Measurements from ENCODE around the gene AMER3. TPM values are rescaled to one million over a fixed set of nuclear protein-coding genes. Genes with fewer than 3 reads are reported as not detected.
"Not testable (repeated sequence)": the region's sequence is repeated elsewhere in the genome, so short reads cannot be mapped to it uniquely, and the experiment has no call there.

The AMER3 gene, protein sequence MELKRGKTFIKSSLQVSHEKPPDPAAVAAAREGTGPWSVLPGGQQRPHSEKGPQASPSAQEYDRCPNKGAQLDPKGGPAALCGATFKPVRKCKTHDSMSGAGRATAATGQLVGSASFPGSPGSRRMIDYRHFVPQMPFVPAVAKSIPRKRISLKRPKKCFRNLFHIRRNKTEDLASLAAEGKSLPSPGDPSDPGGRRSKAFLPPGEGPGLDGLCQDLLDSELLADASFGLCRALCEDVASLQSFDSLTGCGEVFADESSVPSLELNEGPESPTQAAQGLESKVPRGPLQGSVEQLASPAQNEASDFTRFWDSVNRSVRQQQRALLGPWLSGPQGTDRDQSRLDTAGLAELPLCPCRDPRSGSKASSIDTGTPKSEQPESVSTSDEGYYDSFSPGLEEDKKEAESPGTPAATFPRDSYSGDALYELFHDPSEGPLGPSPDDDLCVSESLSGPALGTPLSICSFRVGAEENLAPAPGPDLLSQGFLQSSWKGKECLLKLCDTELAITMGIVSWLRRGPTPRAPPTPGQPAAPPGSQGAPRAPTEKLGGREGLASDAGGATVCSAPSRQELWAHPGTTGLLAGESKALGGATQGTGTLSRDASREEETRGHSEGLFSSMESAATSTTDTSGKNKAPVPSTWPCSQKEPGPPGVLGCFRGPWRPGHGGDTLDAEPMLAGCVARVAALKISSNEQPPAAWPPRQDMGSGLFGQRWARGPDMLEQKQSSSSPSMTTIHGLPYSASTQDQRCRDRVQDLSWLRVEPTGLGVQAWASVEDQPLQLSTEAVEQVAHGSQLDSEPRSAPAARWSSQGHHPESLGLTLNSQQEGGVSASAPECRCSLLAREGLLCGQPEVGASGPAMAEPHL
- total RNA-seq = not detected

DNA sequence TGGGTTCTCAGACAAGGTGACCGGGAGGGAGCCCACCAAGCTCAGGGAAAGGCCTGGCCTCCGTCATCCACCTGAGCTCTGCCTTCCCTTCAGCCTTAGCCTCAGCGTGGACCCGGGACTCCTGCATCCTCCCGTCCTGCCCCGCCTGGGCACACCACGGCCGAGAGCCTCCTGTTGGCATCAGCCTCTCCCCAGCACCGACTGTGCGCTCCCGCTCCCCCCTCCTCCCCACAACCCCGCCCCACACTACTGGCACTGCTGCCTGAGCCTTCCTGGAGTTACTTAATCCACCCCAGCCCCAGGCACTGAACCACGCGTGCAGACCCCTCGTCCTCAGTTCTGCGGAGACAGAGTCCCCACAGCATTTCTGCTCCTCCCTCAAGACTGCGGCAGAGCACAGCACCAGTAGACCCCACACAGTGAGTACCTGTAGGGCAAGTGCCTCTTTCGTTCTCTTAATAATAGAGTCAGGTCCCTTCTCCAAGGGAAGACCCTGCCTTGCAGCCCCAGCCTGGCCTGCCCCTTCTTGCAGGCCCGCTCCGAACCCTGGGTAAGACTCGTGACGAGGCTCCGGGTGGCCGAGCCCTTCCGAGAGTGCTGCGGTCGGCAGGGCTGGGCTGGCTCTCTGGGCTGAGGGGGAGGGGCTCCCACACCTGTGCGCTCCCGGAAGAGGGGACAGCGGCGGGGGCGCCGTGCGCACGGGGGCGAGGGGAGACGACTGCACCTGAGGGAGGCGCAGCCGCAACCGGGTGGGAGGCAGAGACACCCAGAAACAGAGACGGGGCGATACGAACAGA is at the start of gene AMER3:
Gene AMER3, plus strand, starts transcription at position 285 of the 797 bp plus-strand sequence. CDS start 6,533 bp downstream, outside the sequence.
- Mint-ChIP-seq H3K4me3 (no peak within 1 kb of the TSS), H3K36me3 (ENCODE audit: low read depth) (no peaks in the 10 kb centered on the region), H3K4me1 (no peaks in the 10 kb centered on the region), H3K27ac (no peak within 1 kb of the TSS), H3K9me3 (no peaks in the 10 kb centered on the region), H3K27me3 (peaks cover 49% of the 10 kb centered on the region)
- no peak for ATAC-seq (replicated peaks)

DNA sequence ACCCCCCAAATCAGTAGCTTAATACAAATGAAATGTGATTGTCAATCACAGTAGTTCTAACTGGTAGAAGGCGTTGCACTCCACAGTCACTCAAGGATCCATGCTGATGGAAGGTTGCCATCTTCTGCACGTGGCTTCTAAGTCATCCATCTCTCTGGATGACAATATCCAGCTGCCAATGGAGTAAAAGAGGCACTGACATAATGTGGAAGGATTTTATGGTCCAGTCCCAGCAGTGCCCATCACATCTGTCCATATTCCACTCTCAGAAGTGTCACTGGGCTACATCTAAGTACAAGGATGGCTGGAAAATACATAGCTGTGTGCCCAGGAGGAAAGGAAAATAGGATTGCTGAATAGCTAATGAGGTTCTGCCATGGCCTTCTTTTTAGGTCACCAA is 40.5 kb upstream of the AMER3 start:
- not testable (repeated sequence) for H3K9me3 Mint-ChIP-seq; H3K4me3 Mint-ChIP-seq; H3K36me3 Mint-ChIP-seq (ENCODE audit: low read depth); H3K27ac Mint-ChIP-seq; H3K27me3 Mint-ChIP-seq; ATAC-seq (replicated peaks); H3K4me1 Mint-ChIP-seq

DNA sequence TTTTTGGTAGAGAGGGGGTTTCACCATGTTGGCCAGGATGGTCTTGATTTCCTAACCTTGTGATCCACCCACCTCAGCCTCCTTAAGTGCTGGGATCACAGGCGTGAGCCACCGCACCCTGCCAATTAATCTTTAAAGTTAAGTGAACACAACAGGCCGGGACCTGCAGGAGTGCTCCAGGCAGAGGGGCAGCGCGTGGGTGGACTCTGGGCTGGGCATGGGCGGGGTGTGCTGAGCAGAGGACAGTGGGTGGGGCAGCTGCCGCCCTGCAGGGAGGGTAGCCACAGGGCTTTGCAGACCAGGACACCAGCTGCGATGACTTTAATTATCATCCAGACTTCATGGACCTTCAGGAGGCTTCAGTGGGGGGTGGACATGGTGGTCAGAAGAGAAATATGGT is 35.3 kb upstream of the AMER3 start:
- ATAC-seq (replicated peaks) = no peak
- Mint-ChIP-seq H3K27me3 (peaks cover 6% of the 10 kb centered on the region), H3K27ac (no peak overlapping the region), H3K4me3 (no peak overlapping the region), H3K36me3 (ENCODE audit: low read depth) (no peaks in the 10 kb centered on the region), H3K4me1 (no peaks in the 10 kb centered on the region), H3K9me3 (no peaks in the 10 kb centered on the region)

DNA sequence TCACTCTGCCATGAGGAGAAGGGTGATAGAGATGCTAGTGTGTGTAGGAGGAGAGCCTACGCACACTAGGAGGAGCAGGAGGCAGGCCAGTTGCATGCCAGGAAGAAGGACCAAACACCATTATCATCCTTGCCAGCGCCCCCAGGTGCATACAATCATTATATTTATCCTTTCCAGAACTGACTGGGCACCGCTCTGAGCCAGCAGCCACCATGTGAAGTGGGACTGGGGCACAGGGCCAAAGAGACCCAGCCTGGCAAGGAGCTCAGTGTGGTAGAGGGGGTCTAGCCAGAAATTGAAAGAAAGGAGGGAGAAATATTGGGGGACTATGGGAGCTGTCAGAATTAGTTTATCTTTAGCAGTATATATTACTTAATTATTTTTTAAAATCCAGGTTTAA is 34.8 kb upstream of the AMER3 start:
- Mint-ChIP-seq H3K9me3 (no peaks in the 10 kb centered on the region), H3K4me3 (no peak overlapping the region), H3K27me3 (peaks cover 6% of the 10 kb centered on the region), H3K36me3 (ENCODE audit: low read depth) (no peaks in the 10 kb centered on the region), H3K27ac (no peak overlapping the region), H3K4me1 (no peaks in the 10 kb centered on the region)
- ATAC-seq (replicated peaks) = no peak

DNA sequence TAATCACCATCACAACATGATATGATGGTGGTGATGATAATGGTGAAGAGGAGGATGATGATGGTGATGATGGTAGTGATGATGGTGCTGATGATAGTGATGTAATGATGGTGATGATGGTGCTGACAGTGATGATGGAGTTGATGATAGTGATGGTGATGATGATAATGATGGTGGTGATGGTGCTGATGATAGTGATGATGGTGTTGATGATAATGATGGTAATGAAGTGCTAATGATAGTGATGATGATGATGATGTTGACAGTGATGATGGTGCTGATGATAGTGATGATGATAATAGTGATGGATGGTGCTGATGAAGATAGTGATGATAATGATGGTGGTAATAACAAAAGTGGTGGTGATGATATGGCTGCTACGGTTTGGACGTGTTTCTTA is 30.9 kb upstream of the AMER3 start:
- H3K9me3 Mint-ChIP-seq = no peaks in the 10 kb centered on the region
- ATAC-seq (replicated peaks) = no peak
- no peaks in the 10 kb centered on the region for H3K36me3 Mint-ChIP-seq (ENCODE audit: low read depth)
- peaks cover 6% of the 10 kb centered on the region for H3K27me3 Mint-ChIP-seq
- no peak overlapping the region for H3K27ac Mint-ChIP-seq
- H3K4me3 Mint-ChIP-seq = no peak overlapping the region
- H3K4me1 Mint-ChIP-seq = no peaks in the 10 kb centered on the region

DNA sequence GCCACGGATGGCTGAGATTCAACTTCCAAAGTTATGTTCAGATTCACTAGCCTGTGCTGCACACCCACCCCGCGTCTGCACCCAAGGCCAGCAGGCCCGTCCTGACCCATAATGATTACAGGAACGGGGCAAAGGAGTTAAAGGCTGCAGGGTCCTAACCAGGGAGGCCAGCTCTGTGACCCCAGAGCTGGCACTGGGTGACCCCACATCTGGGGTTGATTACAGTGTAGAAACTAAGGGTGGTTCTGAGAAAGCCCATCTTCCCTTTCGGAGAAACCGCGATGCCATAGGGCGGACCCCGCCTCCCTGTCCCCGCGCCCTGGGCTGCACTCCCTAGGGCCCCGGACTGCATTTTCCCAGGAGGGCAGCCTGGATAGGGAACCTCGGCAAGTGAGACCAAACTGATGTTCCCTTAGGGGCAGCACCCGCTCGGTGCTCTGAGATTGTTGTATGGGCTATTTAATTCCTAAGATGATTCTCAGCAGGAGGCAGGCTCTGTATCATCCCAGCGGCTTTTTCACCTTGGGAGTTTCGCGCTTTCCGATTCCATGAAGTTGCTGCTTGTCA is 28.6 kb upstream of the AMER3 start:
- Mint-ChIP-seq H3K9me3 (no peaks in the 10 kb centered on the region), H3K27ac (peak overlapping the region; percentile 65), H3K4me3 (peak overlapping the region; percentile 81), H3K36me3 (ENCODE audit: low read depth) (no peaks in the 10 kb centered on the region), H3K4me1 (no peaks in the 10 kb centered on the region), H3K27me3 (no peaks in the 10 kb centered on the region)
- no peak for ATAC-seq (replicated peaks)

DNA sequence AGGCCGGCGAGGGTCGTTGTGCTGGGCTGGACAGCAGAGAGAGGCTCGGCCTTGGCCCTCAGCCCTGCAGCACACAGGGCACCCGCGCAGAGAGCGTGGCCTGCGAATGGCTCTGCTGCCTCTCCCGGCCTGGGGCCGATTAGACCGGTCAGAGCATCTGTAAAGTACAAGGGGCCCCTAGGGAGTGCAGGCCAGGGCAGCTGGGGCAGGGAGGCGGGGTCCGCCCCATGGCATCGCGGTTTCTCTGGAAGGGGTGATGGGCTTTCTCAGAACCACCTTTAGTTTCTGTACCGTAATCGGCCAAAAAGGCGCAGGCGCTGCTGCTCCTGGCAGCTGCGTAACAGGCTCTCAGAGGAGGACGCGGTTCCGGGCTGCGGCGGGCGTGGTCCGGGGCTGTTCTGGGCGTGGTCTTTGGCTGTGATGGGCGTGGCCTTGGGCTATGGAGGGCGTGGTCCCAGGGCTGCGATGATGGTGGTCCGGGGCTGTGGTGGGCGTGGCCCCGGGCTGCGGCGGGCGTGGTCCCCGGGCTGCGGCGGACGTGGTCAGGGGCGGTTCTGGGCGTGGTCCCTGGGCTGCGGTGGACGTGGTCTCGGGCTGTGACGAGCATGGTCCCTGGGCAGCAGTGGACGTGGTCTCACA is 27.9 kb upstream of the AMER3 start:
- no peaks in the 10 kb centered on the region for H3K27me3 Mint-ChIP-seq
- H3K4me3 Mint-ChIP-seq = peak overlapping the region; percentile 81
- peak overlapping the region; percentile 65 for H3K27ac Mint-ChIP-seq
- ATAC-seq (replicated peaks) = peak; percentile 92
- H3K4me1 Mint-ChIP-seq = no peaks in the 10 kb centered on the region
- no peaks in the 10 kb centered on the region for H3K9me3 Mint-ChIP-seq
- no peaks in the 10 kb centered on the region for H3K36me3 Mint-ChIP-seq (ENCODE audit: low read depth)

DNA sequence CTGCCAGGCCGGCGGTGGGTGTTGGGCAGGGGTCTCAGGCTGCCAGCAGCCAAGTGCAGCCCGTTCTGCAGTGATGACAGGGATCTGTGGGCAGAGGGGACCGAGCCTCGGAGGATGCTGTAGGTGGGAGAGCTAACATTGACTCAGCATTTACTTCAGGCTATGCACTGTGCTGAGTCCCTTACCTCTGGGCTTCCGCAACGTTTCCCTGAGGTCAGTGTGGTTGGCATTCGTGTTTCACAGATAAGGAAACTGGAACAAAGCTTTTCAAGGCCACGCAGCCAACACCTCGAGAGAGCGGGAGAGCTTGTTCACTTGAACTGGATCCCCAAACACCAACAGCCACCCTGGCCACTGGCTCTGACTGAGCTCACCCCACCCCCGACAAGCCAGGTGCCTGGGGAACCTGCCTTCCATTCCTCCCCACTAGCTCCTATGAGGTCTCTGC is 27.3 kb upstream of the AMER3 start:
- Mint-ChIP-seq H3K27ac (no peak overlapping the region), H3K9me3 (no peaks in the 10 kb centered on the region), H3K4me3 (peak overlapping the region; percentile 81), H3K36me3 (ENCODE audit: low read depth) (no peaks in the 10 kb centered on the region), H3K4me1 (no peaks in the 10 kb centered on the region), H3K27me3 (no peaks in the 10 kb centered on the region)
- peak; percentile 69 for ATAC-seq (replicated peaks)

DNA sequence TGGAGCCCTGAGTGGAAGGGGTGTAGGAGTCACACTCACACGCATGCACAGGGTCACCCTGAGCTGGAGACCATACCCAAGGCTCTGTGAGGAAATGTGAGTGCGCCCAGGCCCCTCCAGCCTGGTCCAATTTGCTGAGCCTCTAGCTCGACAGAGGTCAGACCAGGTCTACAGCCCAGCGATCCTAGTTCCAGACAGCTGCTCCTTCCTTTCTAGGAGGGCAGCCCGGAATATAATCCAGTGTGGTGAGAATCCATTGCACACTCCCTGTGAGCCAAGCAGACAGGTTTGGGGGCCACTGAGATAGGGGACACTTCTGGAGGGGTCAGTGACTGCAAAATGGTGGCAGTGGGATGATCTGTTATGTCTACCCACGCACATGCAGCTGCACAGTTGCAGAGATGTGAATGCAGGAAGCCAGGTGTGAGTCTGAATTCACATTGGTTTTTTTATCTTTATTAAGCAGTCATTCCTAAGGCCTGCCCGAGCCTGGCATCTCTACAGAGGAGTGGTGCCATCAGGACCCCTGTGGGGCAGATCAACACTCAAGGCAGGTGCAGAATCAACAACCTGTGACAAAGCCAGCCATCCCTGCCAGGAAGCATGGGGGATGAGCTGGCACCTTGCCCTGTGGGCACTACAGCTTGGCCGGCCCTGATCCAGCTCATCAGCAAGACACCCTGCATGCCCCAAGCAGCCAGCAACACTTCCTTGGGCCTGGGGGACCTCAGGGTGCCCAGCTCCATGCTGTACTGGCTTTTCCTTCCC is 26.6 kb upstream of the AMER3 start, which contains the start of gene GPR148:
Gene GPR148, plus strand, starts transcription at position 522 of the 768 bp plus-strand sequence. Its CDS starts 82 bp downstream, at position 604.
- Mint-ChIP-seq H3K36me3 (ENCODE audit: low read depth) (no peaks in the 10 kb centered on the region), H3K27ac (no peak within 1 kb of the TSS), H3K9me3 (no peaks in the 10 kb centered on the region), H3K27me3 (no peaks in the 10 kb centered on the region), H3K4me1 (no peaks in the 10 kb centered on the region), H3K4me3 (peak within 1 kb of the TSS; percentile 81)
- ATAC-seq (replicated peaks) = no peak

DNA sequence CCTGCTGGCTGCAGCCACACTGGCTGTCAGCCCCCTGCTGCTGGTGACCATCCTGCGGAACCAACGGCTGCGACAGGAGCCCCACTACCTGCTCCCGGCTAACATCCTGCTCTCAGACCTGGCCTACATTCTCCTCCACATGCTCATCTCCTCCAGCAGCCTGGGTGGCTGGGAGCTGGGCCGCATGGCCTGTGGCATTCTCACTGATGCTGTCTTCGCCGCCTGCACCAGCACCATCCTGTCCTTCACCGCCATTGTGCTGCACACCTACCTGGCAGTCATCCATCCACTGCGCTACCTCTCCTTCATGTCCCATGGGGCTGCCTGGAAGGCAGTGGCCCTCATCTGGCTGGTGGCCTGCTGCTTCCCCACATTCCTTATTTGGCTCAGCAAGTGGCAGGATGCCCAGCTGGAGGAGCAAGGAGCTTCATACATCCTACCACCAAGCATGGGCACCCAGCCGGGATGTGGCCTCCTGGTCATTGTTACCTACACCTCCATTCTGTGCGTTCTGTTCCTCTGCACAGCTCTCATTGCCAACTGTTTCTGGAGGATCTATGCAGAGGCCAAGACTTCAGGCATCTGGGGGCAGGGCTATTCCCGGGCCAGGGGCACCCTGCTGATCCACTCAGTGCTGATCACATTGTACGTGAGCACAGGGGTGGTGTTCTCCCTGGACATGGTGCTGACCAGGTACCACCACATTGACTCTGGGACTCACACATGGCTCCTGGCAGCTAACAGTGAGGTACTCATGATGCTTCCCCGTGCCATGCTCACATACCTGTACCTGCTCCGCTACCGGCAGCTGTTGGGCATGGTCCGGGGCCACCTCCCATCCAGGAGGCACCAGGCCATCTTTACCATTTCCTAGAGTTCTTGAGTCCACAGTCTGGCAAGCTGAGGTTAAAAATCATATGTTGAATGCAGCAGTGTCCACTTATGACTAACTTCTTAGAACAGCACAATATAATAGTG is 25.7 kb upstream of the AMER3 start:
- H3K4me1 Mint-ChIP-seq = no peaks in the 10 kb centered on the region
- no peaks in the 10 kb centered on the region for H3K36me3 Mint-ChIP-seq (ENCODE audit: low read depth)
- H3K4me3 Mint-ChIP-seq = no peak overlapping the region
- ATAC-seq (replicated peaks) = no peak
- H3K9me3 Mint-ChIP-seq = no peaks in the 10 kb centered on the region
- no peak overlapping the region for H3K27ac Mint-ChIP-seq
- no peaks in the 10 kb centered on the region for H3K27me3 Mint-ChIP-seq

DNA sequence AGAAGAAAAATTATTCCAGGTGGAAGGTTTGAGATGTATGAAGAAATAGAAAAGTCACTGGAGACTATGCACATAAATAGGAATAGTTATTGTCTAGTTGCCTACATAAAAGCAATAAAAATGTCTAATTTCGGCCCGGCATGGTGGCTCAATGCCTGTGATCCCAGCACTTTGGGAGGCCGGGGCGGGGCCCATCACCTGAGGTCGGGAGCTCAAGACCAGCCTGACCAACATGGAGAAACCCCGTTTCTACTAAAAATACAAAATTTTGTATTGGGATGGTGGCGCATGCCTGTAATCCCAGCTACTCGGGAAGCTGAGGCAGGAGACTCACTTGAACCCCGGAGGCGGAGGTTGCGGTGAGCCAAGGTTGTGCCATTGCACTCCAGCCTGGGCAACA is 23.1 kb upstream of the AMER3 start:
- H3K4me1 Mint-ChIP-seq; H3K27ac Mint-ChIP-seq; H3K36me3 Mint-ChIP-seq (ENCODE audit: low read depth); ATAC-seq (replicated peaks); H3K4me3 Mint-ChIP-seq; H3K27me3 Mint-ChIP-seq; H3K9me3 Mint-ChIP-seq: not testable (repeated sequence)

DNA sequence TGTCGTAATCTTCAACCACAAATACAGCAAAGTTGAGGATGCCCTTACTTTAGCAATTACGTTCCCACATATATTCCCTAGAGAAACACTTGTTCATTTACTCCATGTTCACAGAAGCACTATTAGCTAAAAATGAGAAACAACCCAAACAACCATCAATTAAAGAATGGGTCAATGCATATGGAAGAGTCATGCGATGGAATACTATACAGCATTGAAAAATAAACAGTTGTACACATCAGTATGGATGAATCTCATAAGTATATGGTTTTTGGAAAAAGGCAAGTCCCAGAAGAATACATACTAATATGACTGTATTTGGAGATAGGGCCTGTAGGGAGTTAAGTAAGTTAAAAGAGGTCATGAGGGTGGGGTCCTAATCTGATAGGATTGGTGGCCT is 20.1 kb upstream of the AMER3 start:
- ATAC-seq (replicated peaks) = no peak
- no peaks in the 10 kb centered on the region for H3K36me3 Mint-ChIP-seq (ENCODE audit: low read depth)
- no peak overlapping the region for H3K27ac Mint-ChIP-seq

More for the DNA sequence above, 20.1 kb upstream of the AMER3 start:
- peaks cover 9% of the 10 kb centered on the region for H3K9me3 Mint-ChIP-seq
- H3K4me3 Mint-ChIP-seq = no peak overlapping the region
- no peaks in the 10 kb centered on the region for H3K4me1 Mint-ChIP-seq
- no peaks in the 10 kb centered on the region for H3K27me3 Mint-ChIP-seq
